Forelimb muscle (tissue), 1 donor: ENCODE data around the gene SLC35D3. TPM values are rescaled to one million over a fixed set of nuclear protein-coding genes. Genes with fewer than 3 reads are reported as not detected.
"Not testable (repeated sequence)": the region's sequence is repeated elsewhere in the genome, so short reads cannot be mapped to it uniquely, and the experiment has no call there.

Source experiments
- DNase-seq: peaks from one replicate; pipeline ENCODE4 v3.0.0-alpha.2; 2013; ENCODE audit warnings: low read depth
- polyA plus RNA-seq: library from polyadenylated mRNA; unstranded; fragments of 120-200 nt; gene quantifications from one replicate; pipeline ENCODE4 v1.2.1, GENCODE V29; 2013; ENCODE audit not compliant: insufficient read length

Gene SLC35D3
- polyA plus RNA-seq, 1 donor, result 0.06 TPM

DNA sequence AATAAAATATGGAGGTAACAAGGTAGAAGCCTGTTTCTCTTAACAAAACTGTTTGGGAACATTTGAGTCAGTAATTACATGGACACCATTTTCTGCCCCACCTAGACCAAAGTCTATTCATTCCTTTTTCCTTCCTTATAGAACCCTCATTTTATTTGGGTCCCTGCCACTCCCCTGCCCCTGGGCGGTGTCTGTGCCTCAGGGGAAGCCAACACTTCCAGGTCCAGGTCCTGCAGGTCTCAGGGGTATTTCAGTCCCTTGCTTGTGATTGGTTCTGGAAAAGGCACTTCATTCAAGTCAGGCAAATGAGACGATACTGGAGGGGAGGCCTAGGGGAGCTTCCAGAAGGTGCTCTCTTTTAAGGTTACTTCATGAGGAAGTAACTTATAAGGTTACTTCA, 42.3 kb downstream of the SLC35D3 start:
- no peak for DNase-seq

DNA sequence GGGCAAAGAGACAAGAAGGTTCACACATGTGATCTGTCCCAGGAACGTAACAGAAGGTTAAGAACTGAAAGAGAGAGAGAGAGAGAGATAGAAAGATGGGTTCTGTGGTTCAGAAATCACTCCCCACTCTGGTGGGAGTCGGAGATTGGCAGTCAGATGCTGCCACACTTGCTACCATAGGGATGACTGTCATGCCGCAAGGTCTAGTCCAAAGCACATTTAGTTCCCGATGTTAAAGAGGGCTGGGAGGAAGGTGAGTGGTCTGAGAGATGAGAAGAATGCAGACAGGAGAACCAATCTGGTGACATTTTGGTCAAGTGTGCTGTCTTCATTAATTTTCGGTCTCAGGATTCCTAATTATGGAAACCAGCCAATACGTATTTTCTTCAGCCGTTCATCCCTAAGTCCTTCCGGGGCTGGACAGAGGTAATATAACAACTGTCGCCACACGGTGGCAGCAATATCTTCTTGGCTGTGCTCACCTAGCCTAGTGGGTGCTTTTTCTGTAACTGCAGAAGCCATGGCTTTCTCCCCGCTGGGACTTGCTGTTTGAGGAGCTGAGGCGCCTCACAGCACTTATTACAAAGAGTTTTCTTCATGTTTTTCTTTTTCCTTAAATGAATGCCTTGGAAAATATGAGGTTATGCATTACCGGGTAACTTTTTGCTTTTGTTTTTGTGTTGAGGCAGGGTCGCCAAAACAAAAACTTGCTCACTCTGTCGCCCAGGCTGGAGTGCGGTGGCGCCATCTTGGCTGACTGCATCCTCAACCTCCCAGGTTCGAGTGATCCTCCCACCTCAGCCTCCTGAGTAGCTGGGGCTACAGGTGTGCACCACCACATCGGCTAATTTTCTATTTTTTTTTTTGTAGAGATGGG, 46.0 kb downstream of the SLC35D3 start:
- peak; percentile 31 for DNase-seq

DNA sequence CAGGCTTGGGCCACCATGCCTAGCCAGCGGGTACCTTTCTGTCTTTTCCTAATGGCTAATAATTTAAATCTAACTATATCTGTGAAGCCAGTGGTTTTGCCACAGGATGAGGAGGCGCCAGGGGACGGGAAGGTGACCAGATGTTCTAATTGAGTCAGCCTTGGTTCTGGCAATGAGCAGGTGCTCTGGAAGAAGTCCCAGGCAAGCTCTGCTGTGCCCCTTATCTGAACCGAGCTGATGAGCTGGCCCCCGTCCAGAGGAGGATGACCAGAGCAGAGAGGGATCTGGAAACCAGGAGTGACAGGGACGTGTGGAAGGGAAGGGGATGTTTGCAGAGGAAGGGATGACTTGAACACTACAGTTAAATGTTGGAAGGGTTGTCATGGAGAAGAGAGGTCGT, 46.7 kb downstream of the SLC35D3 start:
- DNase-seq, result no peak

DNA sequence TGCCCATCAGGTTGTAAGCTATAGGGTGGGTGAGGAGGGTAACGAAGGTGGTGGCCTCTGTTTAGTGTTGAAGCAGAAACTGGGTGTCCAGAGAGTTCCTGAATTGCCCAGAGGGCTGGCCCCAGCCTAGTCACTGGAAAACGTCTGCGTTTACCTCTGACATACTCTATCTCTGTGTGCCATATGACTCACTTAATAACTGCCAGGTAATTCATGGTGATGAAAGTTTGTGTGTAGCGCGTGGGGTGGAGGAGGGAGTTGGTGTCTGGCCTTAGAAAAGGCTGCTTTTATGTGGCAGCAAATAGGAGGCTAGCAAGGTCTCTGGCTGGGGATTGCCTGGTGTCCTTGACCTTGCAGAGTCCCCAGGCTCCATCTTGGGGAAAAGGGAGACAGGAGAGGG, 47.3 kb downstream of the SLC35D3 start:
- DNase-seq, result no peak

DNA sequence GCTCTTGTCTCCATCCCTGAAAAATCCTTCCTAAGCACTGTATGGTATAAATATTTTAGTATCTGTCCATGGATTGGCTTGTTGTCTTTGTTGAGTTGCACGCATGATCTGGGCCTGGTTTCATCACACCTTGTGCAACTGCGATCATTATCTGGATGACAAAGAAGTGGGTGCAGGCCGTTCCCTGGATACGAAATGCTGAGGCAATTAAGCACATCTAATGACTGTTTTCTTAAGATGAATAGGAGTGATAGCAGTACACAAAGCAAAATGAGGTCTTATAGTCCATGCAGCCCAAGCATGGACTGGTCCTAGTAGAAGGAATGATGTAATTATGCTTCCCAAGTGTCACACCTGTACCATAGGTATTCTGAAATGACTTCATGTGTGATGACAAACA, 47.8 kb downstream of the SLC35D3 start:
- DNase-seq, result no peak

DNA sequence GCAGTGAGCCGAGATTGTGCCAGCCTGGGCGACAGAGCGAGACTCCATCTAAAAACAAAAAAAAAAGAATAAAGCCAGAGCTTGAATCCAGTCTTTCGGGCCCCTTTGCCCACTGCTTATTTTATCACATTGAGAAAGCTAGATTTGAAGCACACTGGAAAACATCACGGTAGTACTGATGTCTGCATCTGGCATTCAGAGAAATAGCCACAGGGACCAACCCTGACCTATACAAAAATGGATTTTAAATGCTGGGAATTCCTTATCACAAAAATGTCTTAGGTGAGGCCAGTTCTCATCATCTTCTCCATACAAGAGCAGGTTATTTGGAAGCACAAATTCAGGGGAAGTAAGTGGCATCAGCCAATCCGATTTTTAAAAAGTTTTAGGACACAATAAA, 49.5 kb downstream of the SLC35D3 start:
- DNase-seq, result no peak

DNA sequence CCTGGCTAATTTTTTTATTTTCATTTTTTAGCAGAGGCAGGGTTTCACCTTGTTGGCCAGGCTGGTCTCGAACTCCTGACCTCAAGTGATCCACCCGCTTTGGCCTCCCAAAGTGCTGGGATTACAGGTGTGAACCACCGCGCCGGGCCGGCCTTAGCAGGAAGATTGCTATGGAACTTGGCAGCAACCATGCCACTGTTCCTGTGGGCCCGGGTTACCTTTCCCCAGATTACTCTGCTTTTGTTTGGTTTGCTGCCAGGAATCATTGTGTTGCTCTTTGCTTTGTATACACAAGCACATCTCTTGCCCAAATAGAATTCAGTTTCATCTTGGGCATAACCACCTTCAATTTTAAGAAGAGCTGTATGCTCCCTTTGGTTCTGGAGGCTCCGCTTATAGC, 51.7 kb downstream of the SLC35D3 start:
- not testable (repeated sequence) for DNase-seq

Other genes with a start within 250 kb of the SLC35D3 start
- 3.2 TPM for gene MAP3K5, start 129.8 kb upstream of the SLC35D3 start, polyA plus RNA-seq
- 7.4 TPM for gene PEX7, start 99.7 kb upstream of the SLC35D3 start, polyA plus RNA-seq
- gene IL20RA, start 122.7 kb downstream of the SLC35D3 start, polyA plus RNA-seq, result 30.6 TPM